GM21423 (cell line): Measurements from ENCODE around the gene CR2.
"Not testable (repeated sequence)": the region's sequence is repeated elsewhere in the genome, so short reads cannot be mapped to it uniquely, and the experiment has no call there.

ENCODE experiments used
- ATAC-seq: cut with Tn5 transposase; IDR thresholded peaks from one replicate; pipeline ENCODE4 v1.9.1; 2021; ENCODE audit warnings: mild to moderate bottlenecking, moderate library complexity; ENCODE audit not compliant: unreplicated experiment

The CR2 gene

DNA sequence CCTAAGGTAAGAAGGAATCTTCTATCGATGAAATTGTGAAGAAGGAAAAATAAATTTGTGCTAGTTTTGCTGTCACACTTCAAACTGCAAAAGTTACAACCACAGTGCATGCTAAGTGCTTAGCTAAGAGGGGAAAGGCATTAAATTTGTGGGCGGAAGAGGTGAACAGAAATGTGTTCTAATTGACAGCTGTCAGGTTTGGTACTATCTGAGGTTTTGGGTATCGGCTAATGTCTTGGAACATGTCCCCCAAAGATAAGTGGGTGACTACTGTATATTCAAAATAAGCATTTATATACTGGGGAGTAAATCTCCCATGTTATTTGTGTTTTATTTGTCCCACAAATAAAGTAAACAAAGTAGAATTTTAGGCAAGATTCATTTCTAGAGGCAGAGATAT, 49.8 kb downstream of the CR2 start:
- no peak for ATAC-seq

GRCh38 chr1:207504438-207504837, 50.3 kb downstream of the CR2 start:
- ATAC-seq, result no peak

DNA sequence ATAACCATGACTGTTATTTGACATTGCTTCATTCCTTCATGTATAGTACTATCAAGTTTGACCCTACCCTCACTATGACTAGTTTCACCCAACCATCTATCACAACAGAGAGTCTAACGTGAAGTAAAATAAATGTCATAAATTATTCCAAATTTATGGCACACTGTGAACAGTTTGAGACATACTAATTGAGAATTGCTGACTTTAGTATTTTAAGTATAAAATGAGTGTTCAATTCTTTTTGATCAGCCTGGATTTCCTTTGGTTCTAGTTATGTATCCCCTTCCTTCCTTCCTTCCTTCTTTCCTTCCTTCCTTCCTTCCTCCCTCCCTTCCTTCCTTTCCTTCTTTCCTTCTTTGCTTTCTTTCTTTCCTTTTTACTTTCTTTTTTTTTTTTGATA, 56.3 kb downstream of the CR2 start:
- no peak for ATAC-seq

DNA sequence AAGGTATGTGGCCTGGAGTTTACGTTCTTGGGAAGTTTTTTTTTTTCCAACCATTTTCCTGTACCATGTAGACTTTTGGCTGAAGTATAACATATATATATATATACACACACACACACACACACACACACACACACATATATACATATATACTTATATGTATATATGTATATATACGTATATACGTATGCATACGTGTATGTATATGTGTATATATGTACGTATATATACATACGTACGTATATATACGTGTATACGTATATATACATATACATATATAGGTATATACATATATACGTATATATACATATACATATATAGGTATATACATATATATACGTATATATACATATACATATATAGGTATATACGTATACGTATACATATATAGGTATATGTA, 60.8 kb downstream of the CR2 start:
- ATAC-seq, result no peak

DNA sequence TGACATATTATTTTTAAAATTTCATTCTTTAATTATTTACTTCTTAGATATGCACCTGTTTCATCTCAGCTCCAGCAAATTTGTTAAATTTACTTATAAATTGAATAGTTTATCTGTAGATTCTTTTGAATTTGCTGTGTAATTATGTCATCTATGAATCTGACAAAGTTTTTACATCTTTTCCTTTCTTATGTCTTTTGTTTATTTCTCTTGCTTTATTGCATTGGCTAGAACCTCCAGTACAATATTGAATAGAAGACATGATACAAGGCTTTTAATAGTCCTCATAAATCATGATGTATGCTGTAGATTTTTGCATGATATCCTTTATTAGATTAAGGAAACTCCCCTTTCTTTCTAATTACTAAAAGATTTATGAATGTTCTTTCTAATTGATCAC, 62.6 kb downstream of the CR2 start:
- ATAC-seq, result no peak

DNA sequence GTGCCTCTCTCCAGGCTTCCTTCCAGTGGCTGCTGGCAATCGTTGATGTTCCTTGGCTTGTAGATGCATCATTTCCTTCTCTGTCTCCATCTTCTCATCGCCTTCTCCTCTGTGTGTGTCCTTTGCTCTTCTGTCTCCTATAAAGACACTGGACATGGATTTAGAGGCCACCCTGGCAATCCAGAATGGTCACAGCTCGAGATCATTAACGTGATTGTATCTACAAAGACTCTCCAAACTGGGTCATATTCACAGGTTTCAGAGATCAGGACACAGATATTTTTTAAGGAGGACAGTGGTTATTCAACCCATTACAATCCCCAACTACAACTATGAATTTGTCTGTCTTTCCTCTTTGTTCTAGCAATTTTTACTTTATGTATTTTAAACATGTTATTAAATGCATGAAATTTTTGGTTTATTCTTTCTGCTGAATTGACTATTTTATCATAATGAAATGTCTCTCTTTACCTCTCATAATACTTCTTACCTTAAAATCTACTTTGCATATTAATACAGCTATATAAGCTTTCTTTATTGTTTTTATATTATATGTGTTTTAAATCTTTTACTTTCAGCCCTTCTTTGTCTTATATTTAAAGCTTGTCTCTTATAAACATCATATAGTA, 64.6 kb downstream of the CR2 start:
- no peak for ATAC-seq

DNA sequence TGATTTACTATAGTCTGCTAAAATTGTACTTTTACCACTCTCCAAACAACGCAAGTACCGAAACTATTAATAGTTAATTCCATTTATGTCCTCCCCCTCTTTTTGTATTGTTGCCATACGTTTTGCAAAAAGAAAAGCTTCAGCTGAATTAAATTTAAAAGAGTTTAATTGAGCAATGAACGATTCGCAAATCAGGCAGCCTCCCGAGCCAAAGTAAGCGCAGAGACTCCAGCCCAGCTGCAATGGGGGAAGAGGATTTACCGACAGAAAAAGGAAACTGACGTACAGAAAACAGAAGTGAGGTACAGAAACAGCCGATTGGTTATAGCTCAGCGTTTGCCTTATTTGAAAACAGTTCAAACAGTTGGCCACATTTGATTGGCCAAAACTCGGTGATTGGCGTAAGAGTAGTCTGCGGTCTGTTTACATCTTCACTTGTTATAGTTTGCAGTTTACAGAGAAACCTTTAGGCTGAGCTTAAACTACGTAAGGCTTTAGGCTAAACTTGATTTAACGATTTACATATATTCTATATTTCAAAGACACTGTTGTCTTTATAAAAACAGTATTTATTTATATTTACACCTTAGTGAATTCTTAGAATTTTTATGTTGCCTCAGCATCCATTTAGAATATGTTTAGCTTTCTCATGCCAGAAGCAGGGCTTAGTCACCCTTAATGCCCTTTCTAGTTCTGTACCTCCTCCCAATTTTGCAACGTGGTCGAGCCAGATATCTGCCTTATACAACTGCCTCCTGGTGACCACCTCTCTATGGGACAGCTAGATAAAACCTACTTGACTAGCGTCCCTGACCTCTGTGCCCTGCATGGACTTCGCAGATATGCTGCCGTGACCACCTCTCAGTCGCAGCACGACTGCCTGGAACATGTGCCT, 65.6 kb downstream of the CR2 start:
- ATAC-seq, result no peak

GRCh38 chr1:207520400-207521345, 66.5 kb downstream of the CR2 start:
- not testable (repeated sequence) for ATAC-seq

GRCh38 chr1:207525239-207525638, 71.1 kb downstream of the CR2 start:
- not testable (repeated sequence) for ATAC-seq

GRCh38 chr1:207528401-207528800, 74.3 kb downstream of the CR2 start:
- ATAC-seq, result not testable (repeated sequence)

- ATAC-seq, result not testable (repeated sequence)
These were observed 82.1 kb downstream of the CR2 start for GRCh38 chr1:207536263-207536662.
